T-helper 22 cell (primary cell): ENCODE measurements around the gene PLA1A.

Experiments
- DNase-seq: peaks from one replicate; pipeline ENCODE4 v3.0.0-alpha.2; 2020; ENCODE audit warnings: low read depth

PLA1A gene

DNA sequence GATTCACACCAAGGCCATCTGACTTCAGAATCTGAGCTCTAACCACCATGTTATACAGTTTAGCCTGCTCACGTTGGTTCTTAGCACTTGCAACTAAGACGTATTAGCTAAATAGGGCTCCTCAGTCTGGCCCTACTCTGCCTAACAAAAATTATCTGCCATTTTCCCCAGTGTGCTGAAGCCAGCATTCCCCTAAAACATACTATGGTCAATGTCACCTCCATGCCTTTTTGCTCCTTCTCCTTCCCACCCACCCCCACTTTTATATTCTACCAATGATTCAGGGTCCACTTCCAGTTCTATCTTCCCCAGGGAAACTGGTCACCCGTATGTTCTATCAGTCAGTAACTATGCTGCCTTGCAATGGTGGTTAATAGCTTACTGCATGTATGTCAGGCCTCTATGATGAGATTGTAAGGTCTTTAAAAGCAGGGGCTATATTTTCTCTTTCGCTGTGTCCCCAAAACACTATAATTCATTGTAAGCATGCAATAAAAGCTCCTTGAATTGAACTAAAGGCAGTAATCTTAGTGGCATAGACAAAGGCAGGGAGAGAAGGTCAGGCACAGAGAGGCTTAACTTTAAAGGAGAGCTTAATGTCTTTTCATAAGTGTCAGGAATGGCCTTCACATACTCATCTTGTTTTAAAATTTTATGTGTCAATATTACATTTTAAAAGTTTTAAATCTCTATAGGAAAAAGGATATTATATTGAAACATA lies 39.4 kb downstream of the PLA1A start:
- DNase-seq, result no peak

- DNase-seq, result no peak
Measured at GRCh38 chr3:119637679-119638477, 40.2 kb downstream of the PLA1A start.

- no peak for DNase-seq
Measured at GRCh38 chr3:119639494-119640350, 42.0 kb downstream of the PLA1A start.

- DNase-seq, result no peak
Measured at GRCh38 chr3:119641416-119641815, 43.7 kb downstream of the PLA1A start.

DNA sequence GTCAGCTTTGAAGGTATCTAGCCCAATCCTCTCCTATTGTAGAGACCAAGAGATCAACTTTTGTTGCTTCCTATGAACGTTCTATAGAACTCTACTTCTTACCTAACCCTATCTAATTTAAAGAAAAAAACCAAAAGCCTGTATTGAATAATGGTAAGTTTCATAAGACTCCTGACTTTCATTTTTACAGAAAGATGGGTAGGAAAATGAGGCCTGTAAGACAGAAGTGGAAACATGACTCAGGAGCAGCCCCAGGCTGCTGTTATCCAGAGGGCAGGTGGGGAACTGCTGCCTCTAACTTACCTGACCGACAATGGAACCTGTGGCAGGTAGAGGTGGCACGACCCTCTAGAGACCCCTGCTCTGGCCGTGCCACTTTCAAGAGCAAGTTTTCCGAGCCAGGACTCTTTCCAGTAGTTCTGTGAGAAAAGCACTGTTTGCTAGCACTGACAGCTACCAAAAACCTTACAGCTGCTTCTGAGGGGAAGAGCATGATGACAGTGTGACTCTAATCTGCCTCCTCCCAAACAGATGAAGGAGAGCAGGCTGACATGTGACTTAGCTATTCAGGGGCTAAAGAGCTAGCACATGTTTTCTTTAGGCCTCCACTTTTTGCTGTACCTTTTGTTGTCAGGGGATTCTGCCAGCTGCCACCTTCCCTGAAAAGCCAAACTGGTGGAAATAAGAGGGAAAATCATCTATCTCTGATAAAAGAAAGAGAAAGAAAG lies 45.2 kb downstream of the PLA1A start:
- no peak for DNase-seq

GRCh38 chr3:119643528-119643927 lies 45.8 kb downstream of the PLA1A start:
- no peak for DNase-seq

DNA sequence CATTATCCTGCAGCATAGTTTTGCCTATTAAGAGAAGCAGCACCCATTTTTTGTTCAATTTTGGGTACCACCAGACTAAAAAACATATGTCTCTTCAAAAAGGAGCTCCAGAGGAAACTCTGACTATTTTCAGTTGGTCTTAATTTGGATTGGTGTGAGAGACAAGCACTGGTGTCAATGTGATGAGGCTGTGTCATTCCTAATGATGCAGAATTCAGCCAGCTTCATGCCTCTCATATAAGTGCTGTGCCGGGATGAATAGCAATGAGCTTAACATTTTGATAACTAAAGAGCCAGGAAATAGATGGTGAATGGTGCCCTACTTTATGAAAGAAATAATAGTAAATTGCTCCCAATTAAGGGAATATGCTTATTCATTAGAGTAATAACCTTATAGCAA lies 46.8 kb downstream of the PLA1A start:
- no peak for DNase-seq

DNA sequence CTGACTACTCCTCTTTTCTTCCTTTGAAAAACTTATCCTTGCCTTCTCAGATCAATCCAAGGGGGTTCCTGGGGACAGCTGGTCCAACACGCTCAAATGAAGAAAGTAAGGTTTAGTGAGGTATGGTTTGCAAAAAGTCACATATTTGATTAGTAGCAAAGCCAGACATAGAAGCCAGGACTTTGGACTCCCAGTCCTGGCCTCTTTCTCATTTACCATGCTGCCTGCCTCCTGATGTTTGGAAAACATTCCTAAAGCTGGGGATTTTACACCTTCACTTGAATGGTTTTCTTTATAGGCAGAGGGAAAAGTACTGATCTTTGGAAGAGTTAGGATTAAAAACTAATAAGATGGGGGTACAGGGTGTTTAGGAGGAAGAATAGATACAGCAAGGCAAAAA lies 48.1 kb downstream of the PLA1A start:
- no peak for DNase-seq

DNA sequence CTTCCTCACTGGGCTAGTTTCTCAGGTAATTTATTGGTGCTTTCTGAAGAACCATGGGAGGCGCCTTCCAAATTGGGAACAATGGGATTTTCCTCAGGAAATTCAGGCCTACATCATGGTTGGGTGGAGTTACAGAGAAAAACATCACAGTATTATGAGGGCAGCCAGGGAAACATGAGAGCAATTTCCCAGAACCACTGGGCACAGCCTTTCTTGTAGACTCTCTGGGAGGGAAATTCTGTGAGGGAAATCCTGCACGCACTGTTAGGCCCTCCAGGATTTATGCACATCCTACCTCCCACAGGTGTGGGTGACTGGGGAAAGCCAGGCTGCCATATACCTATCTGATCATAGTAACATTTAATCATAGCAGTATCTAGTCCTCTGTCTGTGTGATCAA lies 49.5 kb downstream of the PLA1A start:
- no peak for DNase-seq

DNA sequence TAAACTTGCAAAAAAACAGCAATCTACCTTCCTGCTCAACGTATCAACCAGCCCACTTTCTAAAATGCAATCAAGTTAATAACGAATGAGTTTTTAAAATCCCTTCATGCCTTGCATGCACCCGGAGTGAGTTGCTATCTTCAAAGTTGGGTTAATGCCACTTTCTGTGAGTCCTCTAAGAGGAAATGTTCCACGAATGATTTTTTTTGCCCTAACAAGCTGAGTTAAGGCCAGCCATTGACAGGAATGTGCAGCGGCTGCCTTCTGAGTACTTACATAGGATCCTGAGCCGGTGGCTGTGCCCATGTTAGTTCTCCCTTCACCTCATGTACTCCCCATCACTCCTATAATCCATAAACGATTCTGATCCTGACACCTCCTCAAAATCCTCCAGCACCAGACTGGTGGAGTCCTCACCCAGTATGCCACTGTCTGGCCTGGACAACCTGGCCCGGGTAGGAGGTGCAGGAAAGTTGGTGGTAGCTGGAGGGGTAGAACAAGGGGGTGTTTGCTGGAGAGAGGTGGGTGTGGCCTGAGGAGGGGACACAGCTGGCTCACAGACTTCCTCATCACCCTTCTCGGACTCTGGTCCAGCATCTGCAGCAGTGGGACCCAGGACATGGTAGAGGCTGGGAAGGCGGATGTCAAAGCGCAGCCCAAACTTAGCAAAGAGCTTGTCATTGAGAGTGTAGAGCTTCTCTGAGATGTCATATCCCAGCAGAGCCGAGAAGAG lies 50.3 kb downstream of the PLA1A start:
- DNase-seq, result no peak

- no peak for DNase-seq
Measured at GRCh38 chr3:119649761-119650160, 52.1 kb downstream of the PLA1A start.

DNA sequence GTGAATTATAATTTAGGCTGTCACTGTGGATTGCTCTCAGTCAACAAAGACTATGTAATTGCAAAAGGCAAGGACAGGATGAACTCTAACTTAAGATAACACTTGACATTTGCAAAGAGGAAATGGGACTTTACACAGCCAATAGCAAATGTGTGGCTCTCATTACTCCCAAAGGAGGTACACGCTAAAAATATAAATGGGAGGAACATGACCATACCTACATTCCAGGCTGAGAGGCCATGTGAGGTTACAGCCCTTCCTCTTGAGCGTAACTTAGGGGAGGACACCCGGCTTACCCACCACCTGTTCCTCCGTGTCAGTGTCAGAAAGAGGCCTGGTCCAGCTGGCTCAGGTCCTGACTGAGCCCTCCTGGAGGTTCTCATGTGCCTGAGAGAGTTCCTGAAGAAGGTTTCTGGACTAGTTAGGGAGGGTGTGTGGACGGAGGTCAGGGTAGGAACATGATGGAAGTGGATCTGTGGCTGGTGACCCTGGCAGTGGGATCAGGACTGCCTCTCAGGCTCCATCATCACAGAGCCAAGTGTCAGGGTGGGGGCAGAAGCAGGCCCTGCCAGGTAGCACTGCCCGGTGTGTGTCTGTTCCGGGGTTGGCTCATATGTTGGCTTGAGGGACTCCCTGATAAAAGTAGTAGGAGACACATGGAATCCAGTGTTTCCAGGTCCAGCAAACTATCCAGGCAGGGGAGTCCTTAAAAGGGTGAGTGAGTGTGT lies 54.8 kb downstream of the PLA1A start:
- DNase-seq, result no peak

DNA sequence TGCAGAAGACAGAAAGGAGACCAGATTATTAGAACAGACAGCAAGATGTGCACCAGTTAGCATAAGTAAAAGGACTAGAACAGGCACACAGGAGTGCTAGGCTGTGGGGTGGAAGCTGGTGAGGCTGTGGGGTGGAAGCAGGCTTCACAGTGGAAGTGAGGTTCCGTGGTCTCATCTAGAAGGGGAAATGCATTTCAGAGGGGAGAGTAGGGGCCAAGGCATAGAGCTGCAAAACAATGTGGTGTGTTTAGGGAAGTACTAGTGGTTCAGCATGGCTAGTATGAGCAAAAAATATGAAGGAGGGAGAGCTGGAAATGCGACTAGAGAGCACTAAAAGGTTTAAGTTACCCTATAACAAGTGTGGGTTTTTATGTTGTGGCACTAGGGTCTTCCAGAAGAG lies 56.2 kb downstream of the PLA1A start:
- no peak for DNase-seq

DNA sequence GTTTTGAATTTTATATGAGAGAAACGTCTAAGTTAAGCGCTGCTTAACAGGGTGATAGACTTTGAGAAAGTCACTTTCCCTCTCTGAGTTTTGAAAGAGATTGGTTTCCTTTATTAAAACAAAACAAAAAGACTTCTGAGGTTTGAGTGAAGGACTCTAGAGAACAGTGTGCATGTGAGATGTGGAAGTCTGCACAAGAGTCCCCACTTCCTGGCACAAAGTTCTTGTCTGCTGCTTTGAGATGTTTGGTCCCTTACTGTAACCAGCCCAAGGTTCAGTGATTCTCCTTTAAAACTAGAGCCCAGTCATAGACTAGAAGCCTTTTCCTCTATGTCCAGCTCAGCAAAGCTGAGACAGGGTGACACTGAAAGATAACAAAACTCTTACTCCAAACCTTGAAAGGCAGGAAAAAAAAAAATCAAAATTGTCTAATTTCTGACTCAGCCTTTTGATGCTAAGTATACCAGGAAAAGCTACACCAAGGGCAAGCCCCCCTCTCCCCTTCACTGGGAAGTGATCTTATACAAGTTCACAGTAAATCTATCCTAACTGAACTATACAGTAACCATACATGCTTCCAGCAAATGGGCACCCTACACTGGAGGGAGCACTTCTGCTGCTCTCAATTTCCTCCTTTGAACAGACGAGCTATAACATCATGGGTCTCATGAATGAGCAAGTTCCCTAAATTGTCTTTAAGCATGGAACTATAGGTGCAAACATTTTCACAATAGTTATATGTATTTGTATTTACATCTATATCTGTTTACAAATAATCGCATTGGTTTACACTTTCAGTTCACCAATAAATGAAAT lies 60.4 kb downstream of the PLA1A start:
- no peak for DNase-seq

- no peak for DNase-seq
Measured at GRCh38 chr3:119658994-119659393, 61.3 kb downstream of the PLA1A start.

DNA sequence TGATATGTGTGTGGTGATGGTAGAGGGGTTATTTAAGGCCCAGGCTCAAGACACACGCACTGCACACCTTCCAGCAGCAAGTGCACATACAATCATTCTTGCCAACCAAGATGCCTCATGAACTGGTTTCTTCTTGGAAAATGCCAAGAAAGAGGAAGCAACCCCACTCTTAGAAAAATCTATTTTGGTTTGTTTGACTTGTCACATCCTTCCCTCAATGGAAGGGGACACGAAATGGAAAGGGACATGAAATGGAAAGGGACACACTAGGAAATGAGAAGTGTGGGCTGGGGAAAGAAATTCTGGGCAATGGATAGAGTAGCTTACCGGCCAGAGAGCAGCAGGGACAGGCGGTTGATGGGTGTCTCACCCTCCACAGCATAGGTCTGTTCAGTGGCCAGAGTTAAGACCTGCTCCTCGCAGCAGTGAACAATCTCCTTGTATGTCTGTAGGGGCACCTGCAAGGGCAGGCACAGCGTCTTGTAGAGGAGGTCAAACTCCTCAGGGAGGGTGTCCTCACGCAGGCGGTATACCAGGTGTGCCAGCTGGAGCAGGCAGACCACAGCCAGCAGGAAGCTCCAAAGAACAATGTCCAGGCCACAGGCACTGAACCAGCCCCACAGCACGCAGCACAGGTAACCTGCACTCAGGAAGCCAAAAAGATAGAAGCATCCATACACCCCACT lies 62.1 kb downstream of the PLA1A start:
- no peak for DNase-seq

DNA sequence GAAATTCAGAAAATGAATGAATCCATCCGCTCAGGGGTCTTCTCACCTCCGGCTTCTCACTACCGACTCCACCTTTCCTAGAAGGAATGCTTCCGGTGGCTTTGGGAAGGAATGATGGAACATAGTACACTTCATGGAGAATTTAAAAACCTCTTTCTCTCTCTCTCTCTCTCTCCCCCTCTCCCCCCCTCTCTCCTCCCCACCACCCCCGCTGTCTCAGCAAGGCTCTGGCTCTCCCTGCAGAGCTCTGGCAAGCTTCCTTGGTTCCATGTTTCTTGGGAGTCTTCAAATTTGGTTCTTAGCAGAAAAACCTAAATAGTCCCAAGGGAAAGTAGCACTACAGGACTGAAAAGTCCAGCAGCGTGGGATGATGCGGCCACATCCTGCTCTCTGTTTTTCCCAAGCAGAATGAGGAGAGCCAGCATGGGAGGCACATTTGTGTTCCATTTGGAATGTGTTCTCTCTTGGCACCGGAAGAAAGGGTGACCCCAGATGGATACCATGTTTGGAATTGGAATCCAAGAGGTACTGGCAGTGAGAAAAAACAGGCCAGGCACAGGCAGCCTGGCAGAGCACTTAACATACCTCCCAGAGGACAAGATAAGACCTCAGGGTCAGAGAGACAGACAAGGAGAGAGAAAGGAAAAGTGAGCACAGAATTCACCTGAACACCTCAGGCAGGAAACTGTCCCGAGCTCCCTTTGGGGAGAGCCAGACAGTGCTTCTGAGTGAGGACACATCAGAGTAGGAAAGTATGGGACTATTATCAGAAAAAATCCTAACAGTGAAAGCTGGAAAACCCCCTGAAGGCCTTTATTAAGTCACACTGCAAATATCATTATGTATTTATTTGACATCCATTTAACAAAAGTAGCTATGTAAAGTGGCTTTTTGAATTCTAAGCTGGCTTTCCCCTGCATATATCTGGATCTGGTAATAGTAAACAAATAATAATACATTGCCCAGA lies 63.1 kb downstream of the PLA1A start, which contains the start of gene POPDC2:
TSS of gene POPDC2 (minus strand) at position 116 of the 967 bp plus-strand sequence. CDS start 166 bp downstream, outside the sequence.
- no peak for DNase-seq
